Glutamatergic neuron (in vitro differentiated cells): ENCODE measurements around the gene BLOC1S6. TPM values are rescaled to one million over a fixed set of nuclear protein-coding genes. Genes with fewer than 3 reads are reported as not detected.

Experiments used
- DNase-seq: peaks from one replicate; pipeline ENCODE4 v3.0.0; 2022
- H3K27ac Mint-ChIP-seq: one replicate; pipeline ENCODE4 v1.8.0; 2020; ENCODE audit warnings: mild to moderate bottlenecking, mixed read lengths, inconsistent platforms; ENCODE audit not compliant: unreplicated experiment
- H3K27me3 Mint-ChIP-seq: one replicate; pipeline ENCODE4 v1.8.0; 2020; ENCODE audit warnings: mild to moderate bottlenecking, moderate library complexity, mixed read lengths, inconsistent platforms; ENCODE audit not compliant: unreplicated experiment
- H3K36me3 Mint-ChIP-seq: one replicate; pipeline ENCODE4 v1.8.0; 2020; ENCODE audit warnings: mild to moderate bottlenecking, mixed read lengths, inconsistent platforms; ENCODE audit not compliant: unreplicated experiment
- H3K4me1 Mint-ChIP-seq: one replicate; pipeline ENCODE4 v1.8.0; 2020; ENCODE audit warnings: mild to moderate bottlenecking, low read depth, mixed read lengths, inconsistent platforms; ENCODE audit not compliant: unreplicated experiment
- H3K4me3 Mint-ChIP-seq: one replicate; pipeline ENCODE4 v1.8.0; 2020; ENCODE audit warnings: mild to moderate bottlenecking, mixed read lengths, inconsistent platforms; ENCODE audit not compliant: unreplicated experiment
- H3K9me3 Mint-ChIP-seq: one replicate; pipeline ENCODE4 v1.8.0; 2020; ENCODE audit warnings: mild to moderate bottlenecking, moderate library complexity, mixed read lengths, inconsistent platforms; ENCODE audit not compliant: unreplicated experiment
- CTCF ChIP-seq: fragments of 200-600 bp; sonication (generic); IDR thresholded peaks from one replicate; pipeline ENCODE4 v1.5.0; 2021; ENCODE audit not compliant: partially characterized antibody, unreplicated experiment
- long read RNA-seq: library from polyadenylated mRNA; unstranded; transcript quantifications from one replicate; pipeline ENCODE4 v2.0.0, GENCODE V29; 2020; ENCODE audit not compliant: unreplicated experiment
- total RNA-seq: library from RNA; stranded (reverse); fragmentation: NEBNext Ultra II Directional; extraction: Animal tissue kit (Norgen Biotek cat#: 25700); gene quantifications from one replicate; pipeline ENCODE4 v1.2.1, GENCODE V29; 2021; ENCODE audit not compliant: unreplicated experiment

BLOC1S6 gene
- total RNA-seq, result 38.7 TPM
- long read RNA-seq, partial matches to known transcripts, result 1 of 12 reads
- long read RNA-seq, other reads (novel, unspliced or antisense), result 1 of 12 reads

DNA sequence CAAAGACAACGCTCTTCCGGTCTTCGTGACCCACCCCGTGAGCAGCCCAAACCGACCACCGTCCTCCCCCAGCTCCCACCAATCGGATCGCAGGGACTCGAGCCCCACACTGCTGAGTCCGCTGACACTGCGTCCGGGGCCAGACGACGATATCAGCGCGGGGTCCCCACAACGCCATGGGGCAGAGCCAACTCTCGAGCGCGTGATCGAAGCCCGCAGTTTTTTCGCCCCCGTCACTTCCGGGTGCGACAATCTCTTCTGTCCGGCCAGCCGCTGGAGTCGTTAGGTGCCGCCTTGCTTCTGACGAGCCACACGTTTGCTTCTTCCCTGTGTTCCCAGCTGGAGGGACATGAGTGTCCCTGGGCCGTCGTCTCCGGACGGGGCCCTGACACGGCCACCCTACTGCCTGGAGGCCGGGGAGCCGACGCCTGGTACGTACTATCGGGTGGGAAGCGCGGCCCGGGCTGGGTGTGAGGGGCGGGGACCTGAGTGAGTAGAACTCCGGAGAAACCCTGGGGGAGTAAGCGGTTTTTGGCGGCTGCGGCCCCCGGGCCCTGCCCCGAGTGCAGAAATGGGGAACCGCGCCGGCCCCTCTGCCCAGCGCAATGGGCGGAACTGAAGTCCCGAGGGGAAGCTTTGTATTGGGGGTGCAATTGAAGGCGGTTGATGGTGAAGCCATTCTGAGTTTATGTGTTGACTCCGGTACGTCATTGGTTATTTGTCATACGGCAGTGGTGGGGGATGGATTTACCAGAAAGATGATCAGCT, at the start of gene BLOC1S6:
TSS of gene BLOC1S6 (plus strand) at position 285 of the 768 bp plus-strand sequence. CDS start at position 350, 65 bp downstream.
- H3K27me3 Mint-ChIP-seq, result peaks cover 3% of the 10 kb centered on the region
- H3K4me1 Mint-ChIP-seq, result peaks cover 15% of the 10 kb centered on the region
- TF ChIP-seq CTCF, result no peak
- H3K4me3 Mint-ChIP-seq, result peak within 1 kb of the TSS; percentile 96
- peak within 1 kb of the TSS; percentile 100 for H3K27ac Mint-ChIP-seq
- peaks cover 7% of the 10 kb centered on the region for H3K9me3 Mint-ChIP-seq
- no peaks in the 10 kb centered on the region for H3K36me3 Mint-ChIP-seq
- peak; percentile 95 for DNase-seq

GRCh38 chr15:45539680-45540079, 47.5 kb upstream of the BLOC1S6 start:
- Mint-ChIP-seq H3K27me3 (peaks cover 2% of the 10 kb centered on the region), H3K4me3 (no peak overlapping the region), H3K9me3 (no peaks in the 10 kb centered on the region), H3K27ac (no peak overlapping the region), H3K36me3 (no peaks in the 10 kb centered on the region), H3K4me1 (no peaks in the 10 kb centered on the region)
- no peak for DNase-seq
- TF ChIP-seq CTCF, result no peak

- TF ChIP-seq CTCF, result no peak
- Mint-ChIP-seq H3K27me3 (peaks cover 2% of the 10 kb centered on the region), H3K9me3 (no peaks in the 10 kb centered on the region), H3K4me3 (no peak overlapping the region), H3K36me3 (no peaks in the 10 kb centered on the region), H3K4me1 (no peaks in the 10 kb centered on the region), H3K27ac (no peak overlapping the region)
- DNase-seq, result no peak
Observed at GRCh38 chr15:45540531-45540930, 46.6 kb upstream of the BLOC1S6 start.

DNA sequence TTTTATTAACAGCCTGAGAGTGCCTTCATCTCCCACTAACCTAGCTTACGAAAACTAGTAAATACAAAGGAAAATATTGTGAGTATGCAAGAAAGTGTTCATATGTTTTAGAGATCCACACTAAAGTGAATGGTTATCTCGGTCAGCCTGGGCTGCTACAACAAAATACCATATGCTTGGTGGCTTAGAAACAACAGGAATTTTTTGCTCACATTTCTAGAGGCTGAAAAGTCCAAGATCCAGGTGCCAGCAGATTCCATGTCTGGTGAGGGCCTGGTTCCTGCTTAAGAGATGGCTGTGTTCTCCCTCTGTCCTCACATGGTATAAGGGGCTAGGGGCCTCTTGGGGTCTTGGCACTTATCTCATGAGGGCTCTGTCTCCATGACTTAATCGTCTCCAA, 44.1 kb upstream of the BLOC1S6 start:
- TF ChIP-seq CTCF, result no peak
- H3K36me3 Mint-ChIP-seq, result no peaks in the 10 kb centered on the region
- no peak overlapping the region for H3K27ac Mint-ChIP-seq
- H3K4me3 Mint-ChIP-seq, result no peak overlapping the region
- no peak for DNase-seq
- no peaks in the 10 kb centered on the region for H3K4me1 Mint-ChIP-seq
- H3K9me3 Mint-ChIP-seq, result no peaks in the 10 kb centered on the region
- H3K27me3 Mint-ChIP-seq, result no peaks in the 10 kb centered on the region
